OCI-LY1 (cell line): Measurements from ENCODE around the gene LRRC70.

ENCODE experiments used
- CTCF ChIP-seq: fragments of 200-600 bp; sonication (generic), shearing (Covaris generic); IDR thresholded peaks from 2 replicates; pipeline ENCODE4 v1.5.1; 2017; ENCODE audit warnings: mild to moderate bottlenecking, antibody characterized with exemption, low read length, moderate library complexity, mixed read lengths
- EZH2 ChIP-seq: fragments of 200-600 bp; sonication (generic), shearing (Covaris generic); IDR thresholded peaks from 2 replicates; pipeline ENCODE4 v1.8.0; 2017; ENCODE audit warnings: borderline replicate concordance, mixed run types, mild to moderate bottlenecking, antibody characterized with exemption, low read length, moderate library complexity, mixed read lengths

GRCh38 chr5:62576570-62577170, 1.9 kb upstream of the LRRC70 start:
- no peak for TF ChIP-seq CTCF
- no peak for TF ChIP-seq EZH2
